ENCODE data around the gene SYNGR3.
A peak's percentile ranks its signal among the peaks of the same experiment; 100 is the strongest.
"Not testable (repeated sequence)": the region's sequence is repeated elsewhere in the genome, so short reads cannot be mapped to it uniquely, and the experiment has no call there.

Gene SYNGR3

GRCh38 chr16:2004795-2005517, 15.2 kb downstream of the SYNGR3 start:
- no peak overlapping the region for H3K27ac ChIP-seq
- no peak for DNase-seq (ENCODE audit: low read depth, low spot score)

- DNase-seq (ENCODE audit: low read depth, low spot score), result no peak
- no peak overlapping the region for H3K27ac ChIP-seq
Measured at GRCh38 chr16:2005646-2006045, 15.9 kb downstream of the SYNGR3 start.

- H3K27ac ChIP-seq, result peak overlapping the region; percentile 95
Measured at GRCh38 chr16:2006317-2006716, 16.5 kb downstream of the SYNGR3 start.

GRCh38 chr16:2007081-2007836, 17.5 kb downstream of the SYNGR3 start:
- no peak for DNase-seq (ENCODE audit: low read depth, low spot score)
- H3K27ac ChIP-seq, result peak overlapping the region; percentile 95

More at GRCh38 chr16:2006317-2006716, 16.5 kb downstream of the SYNGR3 start:
- no peak for DNase-seq (ENCODE audit: low read depth, low spot score)

- peak; percentile 71 for DNase-seq (ENCODE audit: low read depth, low spot score)
- peak overlapping the region; percentile 95 for H3K27ac ChIP-seq
Measured at GRCh38 chr16:2008009-2008526, 18.3 kb downstream of the SYNGR3 start.

GRCh38 chr16:2008631-2009163, 18.9 kb downstream of the SYNGR3 start:
- DNase-seq (ENCODE audit: low read depth, low spot score), result no peak
- peak overlapping the region; percentile 95 for H3K27ac ChIP-seq

- DNase-seq (ENCODE audit: low read depth, low spot score), result no peak
- H3K27ac ChIP-seq, result peak overlapping the region; percentile 95
Measured at GRCh38 chr16:2009164-2009711, 19.5 kb downstream of the SYNGR3 start.

- peak within 1 kb of the TSS; percentile 95 for H3K27ac ChIP-seq
- DNase-seq (ENCODE audit: low read depth, low spot score), result no peak
Measured at GRCh38 chr16:2009791-2010510, 20.2 kb downstream of the SYNGR3 start, which contains the start of gene ZNF598. Gene ZNF598, minus strand, starts transcription at chr16:2009821.

GRCh38 chr16:2011726-2012125, 22.0 kb downstream of the SYNGR3 start:
- not testable (repeated sequence) for H3K27ac ChIP-seq; DNase-seq (ENCODE audit: low read depth, low spot score)

- DNase-seq (ENCODE audit: low read depth, low spot score), result no peak
- H3K27ac ChIP-seq, result no peak overlapping the region
Measured at GRCh38 chr16:2013527-2013926, 23.8 kb downstream of the SYNGR3 start.

- peak overlapping the region; percentile 79 for H3K27ac ChIP-seq
- peak; percentile 75 for DNase-seq (ENCODE audit: low read depth, low spot score)
Measured at GRCh38 chr16:2015117-2015946, 25.6 kb downstream of the SYNGR3 start.

GRCh38 chr16:2015947-2016208, 26.1 kb downstream of the SYNGR3 start:
- H3K27ac ChIP-seq, result peak overlapping the region; percentile 79
- DNase-seq (ENCODE audit: low read depth, low spot score), result no peak

GRCh38 chr16:2016407-2016922, 26.7 kb downstream of the SYNGR3 start:
- no peak for DNase-seq (ENCODE audit: low read depth, low spot score)
- H3K27ac ChIP-seq, result peak overlapping the region; percentile 79

GRCh38 chr16:2019518-2019920, 29.7 kb downstream of the SYNGR3 start, which contains the start of gene NPW:
Gene NPW, plus strand, starts transcription at chr16:2019785.
- DNase-seq (ENCODE audit: low read depth, low spot score), result no peak
- no peak within 1 kb of the TSS for H3K27ac ChIP-seq

- DNase-seq (ENCODE audit: low read depth, low spot score), result no peak
- no peak overlapping the region for H3K27ac ChIP-seq
Measured at GRCh38 chr16:2019921-2020831, 30.4 kb downstream of the SYNGR3 start.

- no peak overlapping the region for H3K27ac ChIP-seq
- DNase-seq (ENCODE audit: low read depth, low spot score), result no peak
Measured at GRCh38 chr16:2022723-2023091, 32.9 kb downstream of the SYNGR3 start.

GRCh38 chr16:2023092-2024031, 33.6 kb downstream of the SYNGR3 start:
- H3K27ac ChIP-seq, result no peak overlapping the region
- DNase-seq (ENCODE audit: low read depth, low spot score), result no peak
